Islet precursor cell (in vitro differentiated cells): ENCODE data around the gene ZNF599.
A peak's percentile ranks its signal among the peaks of the same experiment; 100 is the strongest.
"Not testable (repeated sequence)": the region's sequence is repeated elsewhere in the genome, so short reads cannot be mapped to it uniquely, and the experiment has no call there.

Experiments
- DNase-seq: peaks from one replicate; pipeline ENCODE4 v3.0.0-alpha.2; 2018

The ZNF599 gene

DNA sequence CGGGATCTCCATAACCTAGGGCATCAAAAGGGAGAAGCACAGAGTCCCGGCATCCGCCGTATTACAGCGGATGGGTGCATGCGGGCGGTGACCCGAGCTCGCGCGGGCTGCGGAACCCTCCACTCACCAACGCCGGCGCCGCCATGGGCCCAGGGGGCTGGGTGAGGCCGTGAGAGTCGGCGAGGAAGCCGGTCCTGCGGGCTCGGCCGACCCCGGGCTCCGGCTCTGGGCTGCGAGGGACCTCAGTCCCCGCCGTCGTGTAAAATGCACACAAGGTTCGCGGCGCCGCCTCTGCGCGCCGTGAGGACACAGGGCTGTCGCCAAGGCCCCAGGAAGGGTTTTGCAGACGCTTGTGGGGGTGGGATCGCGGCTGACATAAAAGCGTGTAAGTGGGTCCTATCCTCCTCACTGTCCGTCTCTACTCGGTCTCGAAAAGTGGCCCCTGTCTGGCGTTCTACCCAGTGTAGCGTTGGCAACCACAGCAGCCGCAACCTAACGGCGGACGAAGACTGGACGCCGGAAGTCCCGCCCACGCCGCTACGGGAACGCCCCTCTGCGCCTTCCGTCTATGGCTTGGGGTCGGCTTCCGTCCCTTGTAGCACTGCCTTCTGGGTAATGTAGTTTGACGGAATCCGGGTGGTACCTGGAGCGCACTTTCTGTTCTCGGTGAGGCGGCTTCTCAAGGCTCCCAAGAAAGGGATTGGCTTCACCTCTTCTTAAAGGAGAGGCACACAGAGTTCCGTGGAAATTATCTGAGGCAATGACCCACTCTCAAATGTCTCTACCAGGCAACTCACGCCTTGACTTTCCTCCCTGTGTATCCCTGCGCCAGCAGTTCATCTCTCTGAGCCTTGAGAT lies at the start of gene ZNF599:
TSS of gene ZNF599 (minus strand) at position 519 of the 858 bp plus-strand sequence. CDS start at position 145, 374 bp downstream.
- peak; percentile 94 for DNase-seq

GRCh38 chr19:34818270-34818669 lies 45.3 kb upstream of the ZNF599 start:
- DNase-seq = no peak

DNA sequence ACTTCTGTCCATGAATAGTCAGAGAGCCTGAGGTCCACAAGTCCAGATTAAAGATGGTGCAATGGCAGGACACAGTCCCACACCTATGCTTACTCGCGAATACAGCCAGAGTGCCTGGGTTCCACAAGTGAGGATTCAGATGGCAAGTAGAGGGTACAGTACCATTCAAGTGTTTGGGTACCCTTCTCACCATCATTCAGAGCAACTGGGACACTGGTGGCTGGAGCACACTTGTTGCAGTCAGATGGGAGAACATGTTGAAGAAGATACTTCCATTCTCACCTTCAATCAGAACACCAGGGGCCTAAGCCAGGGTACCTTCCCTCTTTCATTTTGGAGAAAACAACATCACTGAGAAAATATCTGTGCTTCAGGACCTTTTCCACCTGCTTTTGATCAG lies 43.7 kb upstream of the ZNF599 start:
- DNase-seq = no peak

GRCh38 chr19:34808566-34808965 lies 35.6 kb upstream of the ZNF599 start:
- DNase-seq = no peak

- DNase-seq = no peak
These were observed 34.2 kb upstream of the ZNF599 start for GRCh38 chr19:34806976-34807860.

GRCh38 chr19:34804115-34804514 lies 31.1 kb upstream of the ZNF599 start:
- no peak for DNase-seq

GRCh38 chr19:34796953-34797352 lies 23.9 kb upstream of the ZNF599 start:
- not testable (repeated sequence) for DNase-seq

DNA sequence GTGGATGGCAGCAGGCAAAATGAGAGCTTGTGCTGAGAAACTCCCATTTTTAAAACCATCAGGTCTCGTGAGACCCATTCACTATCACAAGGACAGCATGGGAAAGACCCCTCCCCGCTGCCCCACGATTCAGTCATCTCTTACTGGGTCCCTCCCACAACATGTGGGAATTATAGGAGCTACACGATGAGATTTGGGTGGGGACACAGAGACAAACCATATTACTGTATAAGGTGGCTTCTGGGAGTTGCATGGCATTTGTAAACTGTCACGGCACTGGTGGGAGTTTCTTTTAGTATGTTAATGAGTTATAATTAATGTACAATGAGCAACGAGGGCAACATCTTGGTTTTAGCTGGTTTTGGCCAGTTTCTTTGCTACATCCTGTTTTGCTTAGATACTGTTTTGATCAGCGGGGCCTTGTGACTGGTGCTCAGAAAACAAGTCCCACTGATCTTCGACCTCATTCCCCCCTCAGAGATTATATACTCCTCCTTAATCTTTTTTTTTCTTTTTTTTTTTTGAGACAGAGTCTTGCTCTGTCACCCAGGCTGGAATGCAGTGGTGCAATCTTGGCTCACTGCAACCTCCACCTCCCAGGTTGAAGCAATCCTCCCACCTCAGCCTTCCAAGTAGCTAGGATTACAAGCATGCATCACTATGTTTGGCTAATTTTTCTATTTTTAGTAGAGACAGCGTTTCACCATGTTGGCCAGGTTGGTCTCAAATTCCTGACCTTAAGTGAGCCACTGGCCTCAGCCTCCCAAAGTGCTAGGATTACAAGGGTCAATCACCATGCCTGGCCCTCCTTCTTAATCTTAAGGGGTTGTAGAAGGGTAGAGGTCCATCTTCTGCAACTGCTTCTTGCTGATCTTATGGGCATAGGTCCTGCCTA lies 21.3 kb upstream of the ZNF599 start:
- no peak for DNase-seq

DNA sequence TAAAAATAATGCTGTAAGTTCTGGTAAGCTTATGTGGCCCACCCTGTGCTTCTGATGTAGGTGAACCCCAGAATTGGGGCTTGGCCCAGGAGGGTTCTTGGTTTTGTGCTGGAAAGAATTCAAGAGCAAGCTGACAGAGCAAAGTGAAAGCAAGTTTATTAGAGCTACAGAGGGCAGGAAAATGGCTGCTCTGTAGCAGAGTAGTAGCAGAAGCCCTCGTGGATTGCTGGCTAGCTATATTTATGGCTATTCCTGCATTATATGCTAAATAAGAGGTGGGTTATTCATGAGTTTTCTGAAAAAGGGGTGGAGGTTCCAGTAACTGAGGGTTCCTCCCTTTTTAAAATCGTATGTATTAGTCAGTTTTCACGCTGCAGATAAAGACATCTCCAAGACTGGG lies 20.6 kb upstream of the ZNF599 start:
- DNase-seq = no peak

DNA sequence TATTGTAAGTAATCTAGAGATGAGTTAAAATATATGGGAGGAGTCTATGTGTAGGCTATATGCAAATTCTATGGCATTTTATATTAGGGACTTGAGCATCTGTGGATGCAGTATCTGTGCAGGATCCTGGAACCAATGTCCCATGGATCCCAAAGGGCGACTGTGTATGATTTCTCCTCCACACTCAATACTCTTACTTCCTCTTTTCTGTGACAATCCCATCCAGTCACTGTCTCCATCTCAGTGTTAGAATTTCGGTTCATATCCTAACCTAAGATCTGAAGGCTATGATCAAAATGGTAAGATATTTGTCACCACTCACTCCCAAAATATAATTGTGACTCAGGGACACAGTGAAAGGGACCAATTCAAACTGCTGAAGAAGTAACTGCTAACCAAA lies 15.1 kb upstream of the ZNF599 start:
- no peak for DNase-seq

DNA sequence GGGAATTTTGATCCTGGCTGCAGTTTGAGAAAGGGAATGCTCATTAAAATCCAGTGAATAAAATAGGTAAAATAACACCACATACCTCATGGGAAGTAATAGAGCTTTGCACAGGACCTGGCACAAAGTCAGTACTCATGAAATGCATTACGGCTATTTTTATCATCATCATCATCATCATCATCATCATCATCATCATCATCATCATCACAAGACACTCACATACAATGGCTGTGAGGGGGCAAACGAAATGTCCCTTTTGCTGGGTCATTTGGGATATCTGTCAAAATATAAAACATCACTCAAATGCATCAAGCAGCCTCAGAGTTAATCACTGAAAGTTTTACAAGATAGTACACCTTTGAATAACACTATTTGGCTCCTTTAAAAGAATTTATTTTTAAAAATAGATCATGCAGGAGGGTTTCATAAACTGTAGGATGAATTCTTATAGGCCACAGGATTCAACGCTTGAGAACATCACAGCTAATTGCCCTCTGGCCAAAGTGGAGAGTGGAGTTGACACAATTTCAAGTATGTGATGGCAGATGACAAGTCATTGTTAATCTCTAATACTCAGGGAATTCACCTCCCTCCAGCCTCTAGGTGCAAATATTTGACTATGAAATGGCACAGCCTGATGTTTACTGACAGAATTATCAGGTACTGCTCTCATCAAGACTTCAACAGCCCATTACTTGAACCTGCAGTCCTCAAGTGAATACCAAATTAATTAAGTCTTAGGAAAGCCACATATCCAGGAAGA lies 14.2 kb upstream of the ZNF599 start:
- no peak for DNase-seq

GRCh38 chr19:34786236-34786635 lies 13.2 kb upstream of the ZNF599 start:
- no peak for DNase-seq

DNA sequence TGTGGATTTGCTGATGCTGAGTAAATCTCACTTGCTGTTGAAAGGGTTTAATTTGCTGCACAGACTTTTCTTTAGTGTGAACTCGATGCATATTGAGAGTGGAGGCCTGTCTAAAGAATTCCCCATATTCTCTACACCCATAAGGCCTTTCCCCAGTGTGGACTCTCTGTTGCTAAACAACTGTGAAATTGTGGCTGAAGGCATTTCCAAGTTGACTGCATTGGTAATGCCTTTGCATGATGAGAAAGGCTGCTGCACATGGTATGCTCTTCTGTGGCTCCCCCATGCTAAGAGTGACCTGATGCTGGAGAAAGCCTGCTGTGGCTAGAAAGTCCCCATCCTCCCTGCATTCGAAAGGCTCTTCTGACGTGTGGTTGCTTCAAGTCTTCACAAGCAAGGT lies 6.6 kb upstream of the ZNF599 start:
- DNase-seq = no peak

DNA sequence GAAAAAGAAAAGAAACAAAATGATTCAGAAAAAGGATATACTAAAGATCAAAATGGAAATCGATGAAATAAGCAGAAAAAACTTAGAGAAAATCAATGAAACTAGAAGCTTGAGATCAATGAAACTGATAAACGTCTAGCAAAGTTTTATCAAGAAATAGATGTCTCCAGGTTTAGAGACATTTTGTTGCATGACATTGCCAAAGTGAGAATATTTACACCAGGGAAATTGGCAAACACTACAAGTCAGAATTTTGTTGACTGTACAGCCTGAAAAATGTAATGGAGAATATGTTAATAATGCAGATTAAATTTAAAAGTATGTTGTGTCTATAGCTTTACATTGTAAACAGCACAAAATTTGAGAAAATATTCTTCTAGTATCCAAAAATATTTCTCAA lies 5.3 kb upstream of the ZNF599 start:
- DNase-seq = no peak

DNA sequence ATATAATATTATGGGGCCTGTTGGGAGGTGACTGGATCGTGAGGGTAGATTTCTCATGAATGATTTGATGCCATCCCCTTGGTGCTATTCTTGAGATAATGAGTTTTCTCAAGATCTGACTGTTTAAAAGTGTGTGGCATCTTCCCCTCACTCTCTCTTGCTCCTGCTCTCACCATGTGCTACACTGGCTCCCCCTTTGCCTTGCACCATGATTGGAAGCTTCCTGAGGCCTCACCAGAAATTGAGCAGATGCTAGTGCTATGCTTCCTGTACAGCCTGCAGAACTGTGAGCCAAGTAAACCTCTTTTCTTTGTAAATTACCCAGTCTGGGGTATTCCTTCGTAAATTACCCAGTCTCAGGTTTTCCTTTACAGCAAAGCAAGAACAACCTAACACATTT lies 1.8 kb upstream of the ZNF599 start:
- no peak for DNase-seq

DNA sequence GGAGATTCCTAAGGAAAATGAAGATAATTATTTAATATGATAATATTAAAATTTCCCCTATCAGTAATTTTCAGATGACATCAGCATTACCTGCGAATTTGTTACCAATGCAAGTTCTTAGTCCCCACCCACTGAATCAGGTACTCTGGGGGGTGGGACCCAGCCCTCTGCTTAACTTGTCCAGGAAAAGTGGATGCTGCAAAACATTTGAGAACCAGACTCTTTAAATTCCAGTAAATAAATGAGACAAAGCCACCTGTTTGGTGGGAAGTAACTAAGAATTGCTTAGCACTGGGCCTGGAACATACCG lies 495 bp upstream of the ZNF599 start:
- no peak for DNase-seq

DNA sequence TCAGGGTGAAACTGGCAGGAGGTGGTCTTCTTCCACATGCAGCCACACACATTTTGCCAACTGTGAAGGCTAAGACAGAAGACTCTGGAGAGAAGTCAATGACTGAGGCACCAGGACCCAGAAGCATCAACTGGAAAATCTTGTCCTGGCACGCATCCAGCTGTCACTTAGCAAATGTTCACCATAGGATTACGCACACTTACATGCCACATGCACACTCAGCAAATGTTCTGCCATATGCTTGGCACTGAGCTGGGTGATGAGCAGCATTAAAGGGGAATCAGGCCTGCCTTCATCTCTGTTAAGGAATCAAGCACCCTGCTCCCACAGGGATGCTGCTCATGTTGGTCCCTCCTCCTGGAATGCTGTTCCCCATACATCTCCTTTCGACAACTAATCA lies 5.1 kb downstream of the ZNF599 start:
- no peak for DNase-seq

DNA sequence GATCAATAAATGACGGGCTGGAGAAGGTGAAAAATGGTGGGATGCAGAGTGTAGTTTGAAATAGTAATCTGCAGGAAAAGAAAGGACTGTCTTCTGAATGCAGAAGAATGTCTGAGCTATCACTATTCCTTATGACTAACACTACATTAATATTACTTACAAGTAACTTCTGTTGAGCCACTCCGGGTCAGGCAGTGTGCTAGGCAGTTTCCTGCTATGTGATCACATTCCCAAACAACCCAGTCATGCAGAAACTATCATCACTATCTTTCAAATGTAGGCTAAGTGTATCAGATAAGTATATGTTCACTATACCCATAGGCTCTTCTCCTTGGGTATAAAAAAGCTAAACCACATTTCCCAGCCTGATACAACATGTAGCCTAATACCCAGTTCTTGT lies 6.6 kb downstream of the ZNF599 start:
- no peak for DNase-seq

DNA sequence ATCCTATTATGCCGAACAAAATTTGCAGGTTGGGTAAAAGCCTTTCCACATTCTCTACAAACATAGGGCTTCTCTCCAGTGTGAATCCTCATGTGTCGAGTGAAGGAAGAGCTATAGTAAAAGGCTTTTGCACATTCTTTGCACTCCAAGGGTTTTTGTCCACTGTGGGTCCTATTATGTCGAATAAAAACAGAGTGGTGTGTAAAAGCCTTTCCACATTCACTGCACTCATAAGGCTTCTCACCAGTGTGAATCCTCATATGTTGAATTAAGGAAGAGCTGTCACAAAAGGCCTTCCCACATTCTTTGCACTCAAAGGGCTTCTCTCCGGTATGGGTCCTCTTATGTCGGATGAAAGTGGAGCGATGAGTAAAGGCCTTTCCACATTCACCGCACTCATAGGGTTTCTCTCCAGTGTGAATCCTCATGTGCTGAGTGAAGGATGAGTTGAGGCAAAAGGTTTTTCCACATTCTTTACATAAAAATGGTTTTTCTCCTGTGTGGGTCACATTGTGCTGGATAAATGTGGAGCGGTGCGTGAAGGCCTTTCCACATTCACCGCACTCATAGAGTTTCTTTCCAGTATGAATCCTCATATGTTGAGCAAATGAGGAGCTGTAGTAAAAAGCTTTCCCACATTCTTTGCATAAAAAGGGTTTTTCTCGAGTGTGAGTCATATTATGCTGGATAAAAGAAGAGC lies 13.6 kb downstream of the ZNF599 start:
- no peak for DNase-seq

DNA sequence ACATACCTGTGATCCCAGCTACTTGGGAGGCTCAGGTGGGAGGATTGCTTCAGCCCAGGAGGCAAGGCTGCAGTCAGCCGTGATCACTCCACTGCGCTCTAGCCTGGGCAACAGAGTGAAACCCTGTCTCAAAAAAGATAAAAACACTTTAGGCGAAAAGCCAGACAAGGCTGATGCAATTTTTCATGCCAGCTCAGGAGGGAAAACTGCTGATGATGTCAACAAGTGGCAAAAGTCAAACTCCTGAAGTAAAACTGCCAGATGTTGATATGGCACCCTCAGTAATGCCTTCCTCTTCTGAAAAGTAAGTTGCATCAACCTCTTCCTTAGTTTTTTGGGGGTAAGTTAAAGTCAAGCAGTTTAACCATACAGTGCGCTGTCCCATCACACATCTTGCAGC lies 15.6 kb downstream of the ZNF599 start:
- DNase-seq = no peak

DNA sequence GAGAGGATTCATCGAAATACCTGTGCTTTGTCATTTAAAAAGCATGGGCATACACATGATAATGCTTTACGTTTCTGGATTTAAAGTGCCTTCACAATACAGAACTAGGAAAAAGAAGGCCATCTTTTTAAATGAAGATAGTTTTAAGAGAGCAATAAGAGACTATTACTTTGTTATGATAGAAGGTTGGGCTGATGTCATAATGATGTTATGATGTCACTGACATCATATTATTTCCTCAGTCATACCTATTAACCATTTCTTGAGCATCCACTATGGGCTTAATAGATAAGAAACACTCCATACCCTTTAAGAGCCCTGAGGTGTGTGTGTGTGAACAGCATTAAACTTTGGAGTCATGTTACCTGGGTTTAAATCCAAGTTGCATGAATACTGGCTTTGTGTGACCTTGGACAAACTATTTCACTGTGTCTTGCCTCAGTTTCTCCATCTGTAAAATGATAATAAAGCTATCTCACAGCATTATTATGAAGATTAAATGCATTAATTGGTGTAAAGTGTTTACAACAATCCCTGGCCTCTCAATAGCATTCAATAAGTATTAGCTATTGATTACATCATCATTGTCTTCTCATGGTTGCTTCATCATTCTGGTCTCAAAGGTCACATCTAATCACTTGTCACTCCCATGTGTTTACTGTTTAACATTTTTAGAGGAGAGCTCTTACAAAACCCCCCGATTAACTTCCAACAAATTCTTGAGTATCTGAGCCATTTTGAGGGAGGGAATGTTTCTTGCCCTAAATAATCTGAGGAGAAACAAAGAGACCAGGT lies 27.9 kb downstream of the ZNF599 start:
- DNase-seq = no peak
